ENCODE data around the gene INF2.

Gene INF2

DNA sequence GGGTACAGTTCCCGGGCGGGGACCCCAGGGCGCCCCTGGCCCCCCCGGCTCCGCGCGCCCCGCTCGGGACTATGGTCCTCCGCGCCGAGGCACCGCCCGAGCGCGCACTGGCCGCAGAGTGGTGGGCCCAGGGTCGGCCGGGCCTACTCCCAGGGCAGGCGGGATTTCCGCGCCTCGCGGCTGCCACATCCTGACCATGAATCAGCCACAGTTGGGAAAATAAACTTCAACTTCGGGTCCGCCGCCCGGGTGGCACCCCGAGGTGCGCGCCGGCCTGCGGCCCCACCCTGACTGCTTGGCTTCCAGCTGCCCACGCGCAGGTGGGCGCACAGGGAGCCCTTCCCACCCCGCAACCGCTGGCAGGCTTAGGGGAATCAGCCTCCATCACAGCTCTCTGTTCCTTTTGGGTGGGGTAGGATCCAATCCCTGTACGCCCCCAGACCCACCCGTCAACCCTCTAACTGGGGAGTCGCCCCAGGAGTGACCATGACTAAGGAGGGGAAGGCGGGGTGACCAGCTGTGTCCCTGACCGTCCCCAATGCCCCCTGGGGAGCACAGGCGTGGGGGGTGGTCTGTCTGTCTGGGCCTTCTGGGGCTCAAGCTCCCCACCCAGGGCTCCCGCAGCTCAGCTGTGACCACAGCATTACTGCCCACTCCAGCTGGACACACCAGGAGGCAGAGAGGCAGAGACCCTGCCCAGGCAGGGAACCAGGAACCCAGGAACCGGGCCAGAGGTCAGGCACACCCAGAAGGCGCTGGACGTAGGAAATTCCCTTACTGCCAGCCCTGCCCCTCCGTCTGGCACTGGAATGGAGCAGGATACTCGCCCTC is 678 bp downstream of the INF2 start:
- no peak for DNase-seq (ENCODE audit: low read depth in 2 of 2)

DNA sequence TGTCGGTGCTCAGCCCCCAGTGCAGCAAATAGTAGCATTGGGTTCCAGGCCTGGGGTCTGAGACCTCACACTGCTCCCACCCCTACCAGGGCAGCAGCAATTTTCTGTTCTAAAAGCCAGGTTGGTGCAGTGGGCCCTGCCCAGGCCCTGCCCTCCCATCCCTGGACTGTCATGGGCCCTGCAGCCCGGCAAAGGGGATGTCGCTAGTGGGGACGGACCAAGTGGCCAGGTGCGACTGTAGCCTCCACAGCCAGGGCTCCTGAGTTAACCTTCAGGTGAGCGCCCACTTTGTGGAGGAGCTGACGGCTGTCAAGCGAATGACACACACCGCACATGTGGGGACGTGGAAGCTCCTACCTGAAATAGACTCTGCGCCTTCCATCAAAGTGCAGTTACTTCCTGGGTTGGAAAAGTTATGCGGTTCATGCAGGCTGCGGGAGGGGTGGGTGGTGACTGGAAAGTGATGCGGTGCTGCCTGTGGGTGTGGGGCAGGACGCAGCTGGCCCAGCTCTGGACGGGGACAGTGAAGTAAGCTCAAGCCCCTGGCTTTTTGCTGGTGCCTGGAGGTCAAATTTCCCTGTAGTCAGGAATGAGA is 1.5 kb downstream of the INF2 start:
- no peak for DNase-seq (ENCODE audit: low read depth in 2 of 2)

- no peak for DNase-seq (ENCODE audit: low read depth in 2 of 2)
Measured at GRCh38 chr14:104691546-104692260, 2.3 kb downstream of the INF2 start.

DNA sequence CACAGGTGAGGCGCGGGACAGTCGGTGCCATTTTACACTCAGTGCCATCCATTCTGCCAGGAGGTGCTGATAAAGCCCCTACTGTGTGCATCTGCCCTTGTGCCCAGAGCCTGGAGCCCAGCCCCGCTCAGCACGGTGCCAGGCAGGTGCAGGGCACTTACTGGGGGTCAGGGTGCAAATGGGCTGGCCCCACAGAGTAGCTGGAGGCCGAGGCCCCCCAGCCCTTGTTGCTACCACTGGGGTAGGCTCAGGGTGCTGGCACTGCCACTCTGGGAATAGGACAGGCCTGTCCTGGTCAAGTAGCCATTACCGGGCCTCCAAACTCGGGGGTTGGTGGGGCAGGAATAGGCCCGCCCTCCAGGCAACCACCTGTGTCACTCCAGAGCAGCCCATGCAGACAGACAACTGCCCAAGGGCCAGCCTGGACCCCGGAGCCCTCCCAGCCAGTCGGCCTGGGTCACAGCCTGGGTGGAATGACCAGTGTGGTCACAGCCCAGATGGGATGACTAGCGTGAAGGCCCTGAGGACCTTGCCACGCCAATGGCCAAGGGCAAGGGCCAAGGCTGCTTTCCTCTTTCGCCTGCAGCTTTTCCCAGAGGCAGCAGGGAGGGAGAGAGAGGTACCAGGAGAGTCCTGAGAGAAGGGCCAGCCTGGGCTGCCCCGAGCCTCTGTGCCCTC is 3.0 kb downstream of the INF2 start:
- DNase-seq (ENCODE audit: low read depth in 2 of 2): no peak

DNA sequence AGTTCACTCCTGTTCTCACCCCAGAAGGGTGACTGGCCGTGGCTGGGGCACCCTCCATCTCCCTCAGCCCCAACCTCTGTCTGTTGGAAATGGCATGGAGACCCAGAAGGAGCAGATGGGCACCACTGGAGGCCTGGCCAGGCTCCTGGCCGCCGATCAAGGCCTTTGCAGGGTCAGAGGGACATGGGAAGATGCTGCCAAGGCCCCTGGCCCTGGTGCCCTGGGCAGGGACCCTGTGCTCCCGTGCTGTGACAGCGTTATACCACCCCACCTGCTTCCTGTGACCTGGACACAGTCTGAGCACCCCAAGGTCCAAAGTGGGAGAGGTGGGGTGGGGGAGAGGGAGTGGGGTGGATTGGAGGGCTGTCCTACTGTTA is 3.5 kb downstream of the INF2 start:
- DNase-seq (ENCODE audit: low read depth in 2 of 2): no peak

DNA sequence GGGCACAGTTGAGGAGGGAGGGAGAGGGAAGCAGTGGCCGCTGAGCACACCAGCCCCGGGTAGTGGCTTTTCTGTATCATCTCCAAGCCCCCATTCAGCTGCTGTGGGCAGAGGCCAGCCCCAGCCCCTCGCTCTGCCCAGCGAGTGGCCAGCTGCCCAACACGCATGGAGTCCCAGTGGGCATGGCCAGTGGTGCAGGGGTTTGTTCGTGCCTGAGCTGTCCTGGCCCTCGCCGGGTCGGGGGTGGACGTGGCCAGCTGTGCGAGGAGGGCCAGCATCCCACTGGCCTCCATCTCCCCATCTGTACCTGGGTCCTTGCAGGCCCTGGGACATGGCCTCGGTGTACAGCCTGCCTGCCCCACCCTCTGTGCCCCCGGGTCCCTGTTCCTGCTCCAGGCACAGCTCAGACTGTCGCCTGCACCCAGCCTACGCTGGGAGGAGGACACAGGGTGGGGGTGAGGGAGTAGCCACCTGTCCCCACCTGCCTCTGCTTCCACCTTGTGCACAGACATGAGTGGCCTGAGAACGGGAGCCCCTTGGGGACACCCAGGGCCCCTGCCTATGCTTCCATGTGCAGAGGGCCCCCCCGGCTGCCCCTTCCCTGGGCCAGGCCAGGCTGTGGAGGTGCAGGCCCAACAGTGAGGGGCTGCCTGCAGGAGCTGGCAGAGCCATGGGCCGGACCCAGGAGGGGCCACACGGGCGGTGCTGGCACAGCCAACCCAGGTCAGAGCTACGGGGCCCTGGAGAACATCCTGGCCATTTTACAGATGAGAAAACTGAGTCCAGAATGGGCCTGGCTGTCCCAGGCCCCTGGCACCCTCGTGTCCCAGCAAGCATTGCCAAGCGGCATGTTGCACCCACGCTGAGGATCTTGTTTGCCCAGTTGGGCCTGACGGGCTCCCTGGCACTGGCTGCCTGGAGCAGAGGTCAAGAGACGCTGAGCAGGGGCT is 4.3 kb downstream of the INF2 start:
- no peak for DNase-seq (ENCODE audit: low read depth in 2 of 2)

GRCh38 chr14:104694475-104694950 is 5.1 kb downstream of the INF2 start:
- DNase-seq (ENCODE audit: low read depth in 2 of 2): no peak

DNA sequence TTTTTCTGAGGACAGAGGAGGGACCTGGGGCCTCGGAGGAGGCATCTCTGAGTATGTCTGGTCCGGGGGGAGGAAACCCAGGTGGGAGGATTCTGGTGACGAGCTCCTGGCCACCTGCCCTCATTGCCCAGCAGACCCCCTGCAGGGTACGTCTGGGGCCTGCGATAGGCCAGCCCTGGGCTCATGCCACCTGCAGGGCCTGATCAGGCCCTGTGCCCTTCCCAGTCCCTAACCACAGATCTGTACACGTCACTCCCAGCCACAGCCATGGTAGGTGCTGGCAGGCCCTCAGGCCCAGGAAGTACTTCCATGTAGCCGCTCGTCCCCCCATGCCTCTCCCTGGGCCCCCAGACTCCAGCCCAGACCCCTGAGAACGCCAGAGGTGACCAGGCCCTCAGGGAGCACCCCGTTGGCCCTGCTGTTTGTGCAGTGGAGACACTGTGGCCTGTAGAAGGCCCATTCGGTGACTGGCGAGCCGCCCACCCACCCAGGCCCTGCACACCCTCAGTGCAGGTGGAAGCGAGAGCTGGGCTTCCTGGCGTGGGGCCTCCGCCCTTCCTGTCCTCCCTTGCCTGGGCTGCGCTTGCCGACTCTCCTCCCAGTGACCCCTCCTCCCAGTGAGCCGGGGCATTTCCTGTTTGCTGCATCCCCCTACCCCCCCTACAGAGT is 5.7 kb downstream of the INF2 start:
- no peak for DNase-seq (ENCODE audit: low read depth in 2 of 2)

DNA sequence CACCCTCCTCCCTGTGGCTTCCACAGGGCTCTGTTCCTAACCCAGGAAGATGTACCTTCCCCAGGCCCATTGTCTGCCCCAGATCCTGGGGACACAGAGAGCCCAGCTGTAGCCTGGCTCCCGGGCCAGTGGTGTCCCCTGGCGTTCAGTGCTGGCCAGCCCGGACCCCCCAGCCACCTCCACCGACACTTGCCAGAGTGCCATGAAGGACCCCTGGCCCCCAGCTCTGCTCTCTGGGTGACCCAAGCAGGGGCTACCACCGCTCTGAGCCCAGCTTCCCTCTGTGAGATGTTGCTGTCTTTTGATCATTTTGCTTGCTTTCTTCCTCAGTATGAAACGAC is 6.2 kb downstream of the INF2 start:
- no peak for DNase-seq (ENCODE audit: low read depth in 2 of 2)

GRCh38 chr14:104696671-104697316 is 7.4 kb downstream of the INF2 start:
- no peak for DNase-seq (ENCODE audit: low read depth in 2 of 2)

DNA sequence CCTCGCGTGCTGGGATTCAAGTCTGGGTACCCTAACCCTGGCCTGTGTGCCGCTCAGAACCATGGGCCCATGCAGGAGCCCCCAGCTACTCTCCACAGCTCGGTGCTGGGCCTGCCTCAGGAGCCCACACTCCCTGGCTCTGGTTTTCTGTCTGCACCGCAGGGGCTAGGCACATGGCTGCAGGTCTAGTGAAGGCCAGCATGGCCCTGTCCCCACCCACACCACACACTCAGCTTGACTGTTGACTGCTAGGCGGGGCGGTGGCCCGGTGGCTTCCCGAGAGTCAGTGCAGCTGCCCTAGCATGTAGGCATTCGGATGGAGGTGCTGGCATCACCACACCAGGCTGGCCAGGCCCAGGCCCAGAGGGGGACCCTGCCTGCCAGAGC is 7.9 kb downstream of the INF2 start:
- no peak for DNase-seq (ENCODE audit: low read depth in 2 of 2)

DNA sequence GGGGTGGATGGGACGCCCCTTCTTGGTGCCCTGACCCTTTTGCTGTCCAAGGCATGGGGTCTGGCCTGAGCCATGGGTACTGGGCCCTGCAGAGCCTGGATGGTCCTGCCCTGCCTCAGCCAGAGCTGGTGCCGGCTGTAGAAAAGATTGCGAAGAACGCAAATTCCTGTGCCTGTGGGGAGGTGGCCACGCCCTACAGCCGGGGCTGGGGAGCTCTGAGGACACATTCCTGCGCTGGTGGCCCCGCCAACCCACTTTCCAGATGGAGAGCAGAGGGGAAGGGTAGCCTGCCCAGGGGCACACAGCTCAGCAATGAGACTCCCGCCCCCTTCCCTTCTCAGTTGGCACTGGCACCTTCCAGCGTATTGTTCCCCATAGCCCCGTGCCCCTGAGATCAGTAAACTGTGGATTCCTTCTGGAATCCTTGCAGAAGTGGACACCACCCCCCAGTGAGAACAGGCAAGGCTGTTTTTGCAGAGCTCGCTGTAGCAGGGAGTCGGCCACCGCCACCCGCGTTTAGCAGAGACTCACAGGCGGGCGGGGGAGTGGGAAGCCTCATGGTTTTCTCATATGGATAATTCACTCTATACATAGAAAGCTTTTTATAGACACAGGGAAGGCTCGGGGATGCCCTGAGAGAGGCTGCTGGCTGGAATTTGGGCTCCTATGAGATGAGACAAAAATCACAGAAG is 8.6 kb downstream of the INF2 start:
- DNase-seq (ENCODE audit: low read depth in 2 of 2): no peak

- DNase-seq (ENCODE audit: low read depth in 2 of 2): no peak
Measured at GRCh38 chr14:104698688-104699425, 9.4 kb downstream of the INF2 start.

DNA sequence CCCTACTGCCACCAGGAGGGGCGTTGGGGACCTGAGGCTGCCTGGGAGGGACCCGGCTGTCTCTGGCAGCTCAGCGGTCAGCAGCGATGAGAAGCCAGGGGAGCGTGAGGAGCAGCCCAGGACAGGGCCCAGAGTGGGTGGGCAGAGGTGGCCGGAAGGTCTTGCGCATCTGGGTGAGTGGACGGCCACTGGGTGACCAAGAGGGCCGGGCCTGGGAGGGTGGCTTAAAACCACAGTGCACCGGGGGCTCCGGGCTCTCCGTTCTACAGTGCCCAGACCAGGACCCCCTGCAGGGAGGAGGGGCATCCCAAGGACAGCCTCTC is 10.0 kb downstream of the INF2 start:
- DNase-seq (ENCODE audit: low read depth in 2 of 2): no peak

DNA sequence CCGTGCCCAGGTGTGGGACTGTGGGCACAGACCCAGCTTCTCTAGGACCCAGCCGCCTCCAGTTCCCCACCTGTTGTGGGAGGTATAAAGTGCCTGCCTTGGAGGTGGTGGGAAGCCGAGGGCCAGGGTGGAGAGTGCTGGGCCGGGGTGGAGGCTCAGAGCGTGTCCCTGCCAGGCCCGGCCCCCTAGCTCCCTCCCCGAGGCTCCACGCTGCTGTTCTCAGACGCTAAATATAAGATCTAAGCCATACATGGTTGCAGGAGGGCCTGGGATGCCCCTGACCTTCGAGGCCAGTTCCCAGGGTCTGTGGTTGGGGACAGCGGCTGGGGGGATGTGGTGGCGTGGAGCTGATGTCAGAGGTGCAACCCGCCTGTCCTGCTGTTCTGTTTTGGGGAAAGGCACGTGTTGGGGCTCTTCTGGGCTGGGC is 10.8 kb downstream of the INF2 start:
- no peak for DNase-seq (ENCODE audit: low read depth in 2 of 2)

- no peak for DNase-seq (ENCODE audit: low read depth in 2 of 2)
Measured at GRCh38 chr14:104700747-104701217, 11.4 kb downstream of the INF2 start.

- no peak for DNase-seq (ENCODE audit: low read depth in 2 of 2)
Measured at GRCh38 chr14:104701383-104702076, 12.1 kb downstream of the INF2 start.

DNA sequence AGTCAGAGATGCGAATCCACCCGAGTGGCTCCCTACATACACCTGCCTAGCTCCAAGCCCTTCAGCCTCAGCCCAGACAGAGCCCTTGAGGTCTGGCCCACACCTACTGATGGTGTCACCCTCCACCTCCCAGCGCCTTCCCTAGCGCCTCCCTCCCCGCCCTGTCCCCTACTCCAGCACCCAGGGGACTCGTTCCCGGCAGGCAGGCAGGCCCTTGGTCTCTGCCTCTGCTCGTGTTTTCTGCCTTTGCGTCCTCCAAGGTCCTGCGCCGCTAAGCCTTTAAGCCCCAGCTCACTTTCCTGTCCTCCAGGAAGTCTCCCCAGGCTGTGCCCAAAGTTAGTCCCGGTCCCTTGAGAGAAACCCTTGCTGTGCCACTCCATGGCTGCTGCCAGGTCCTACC is 12.7 kb downstream of the INF2 start:
- DNase-seq (ENCODE audit: low read depth in 2 of 2): no peak

Data from stimulated activated CD4-positive, alpha-beta T cell treated with anti-CD3 and anti-CD28 coated beads, Interleukin-1b, Interleukin-23, amount 100 ng/mL, for 4 hours (primary cell).